ENCODE data around the gene ZBTB24.

ZBTB24 gene

DNA sequence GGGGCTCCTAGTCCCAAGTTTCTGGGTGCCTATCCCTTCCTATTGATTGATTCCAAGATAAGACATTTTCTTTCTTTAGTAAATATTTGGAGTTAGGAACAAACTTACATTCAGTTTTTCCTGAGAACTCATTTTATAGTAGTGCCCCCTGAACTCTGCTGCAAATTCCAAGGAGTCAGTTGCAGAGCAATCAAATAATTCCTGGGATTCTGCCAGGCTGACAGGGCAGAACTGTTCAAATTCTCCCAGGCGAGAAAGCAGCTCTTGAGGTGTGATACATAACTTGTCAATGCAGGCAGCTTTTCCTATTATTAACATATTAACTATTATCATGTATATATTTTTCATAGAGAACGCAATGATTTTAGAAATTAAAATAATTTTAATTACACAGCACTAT lies 15.9 kb upstream of the ZBTB24 start:
- DNase-seq (ENCODE audit: low read depth in 2 of 2): no peak

DNA sequence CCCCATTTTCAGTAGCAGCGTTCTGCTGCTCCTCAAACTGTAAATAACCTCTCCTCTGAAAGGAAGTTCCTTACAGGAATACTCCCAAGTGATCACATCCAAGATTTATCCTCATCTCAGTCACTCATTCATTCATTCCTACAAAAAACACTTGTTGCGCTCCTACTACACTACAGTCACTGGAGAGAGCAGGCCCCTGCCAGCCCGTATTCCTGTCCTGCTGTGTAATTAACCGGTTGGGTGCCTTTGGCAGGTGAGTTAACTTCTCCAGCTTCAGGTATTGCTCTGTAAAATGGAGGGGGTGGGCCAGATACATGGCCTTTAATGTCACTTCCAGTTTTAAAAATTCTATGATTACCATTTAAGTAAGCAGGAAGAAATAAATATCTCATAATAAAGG lies 15.0 kb upstream of the ZBTB24 start:
- DNase-seq (ENCODE audit: low read depth in 2 of 2): no peak

DNA sequence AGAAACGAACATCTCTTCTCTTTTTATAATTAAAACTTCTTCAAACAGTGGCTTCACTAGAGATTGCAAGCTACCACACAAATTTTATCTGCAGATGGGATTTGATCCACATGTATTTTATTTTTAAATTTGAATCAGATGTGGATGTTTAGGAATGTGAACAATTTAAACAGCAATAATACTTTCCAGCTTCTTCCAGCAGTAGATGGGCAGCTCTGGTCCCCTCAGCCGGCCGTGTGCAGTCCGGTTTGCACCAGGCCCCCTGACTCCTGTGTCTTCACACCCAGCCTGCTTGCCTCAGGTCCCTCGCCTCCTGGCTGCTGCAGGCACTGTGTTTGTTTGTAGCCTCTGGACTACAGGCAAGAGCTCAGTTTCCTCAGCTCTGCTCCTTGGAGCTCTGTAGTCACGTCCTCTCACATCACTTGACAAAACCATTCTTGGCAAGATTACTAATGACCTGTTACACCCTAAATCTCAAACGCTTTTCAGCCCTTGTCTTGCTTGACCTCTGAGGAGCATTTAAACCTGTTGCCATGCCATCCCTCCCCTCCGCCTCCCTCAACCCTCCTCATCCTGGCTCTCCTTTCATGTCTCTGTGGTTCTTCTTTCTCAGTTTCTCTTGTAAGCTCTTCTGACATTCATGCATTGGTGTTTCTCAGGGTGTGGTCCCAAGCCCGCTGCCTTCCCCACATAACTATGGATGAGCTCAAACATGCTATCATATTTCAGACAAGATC lies 13.2 kb upstream of the ZBTB24 start:
- no peak for DNase-seq (ENCODE audit: low read depth in 2 of 2)

DNA sequence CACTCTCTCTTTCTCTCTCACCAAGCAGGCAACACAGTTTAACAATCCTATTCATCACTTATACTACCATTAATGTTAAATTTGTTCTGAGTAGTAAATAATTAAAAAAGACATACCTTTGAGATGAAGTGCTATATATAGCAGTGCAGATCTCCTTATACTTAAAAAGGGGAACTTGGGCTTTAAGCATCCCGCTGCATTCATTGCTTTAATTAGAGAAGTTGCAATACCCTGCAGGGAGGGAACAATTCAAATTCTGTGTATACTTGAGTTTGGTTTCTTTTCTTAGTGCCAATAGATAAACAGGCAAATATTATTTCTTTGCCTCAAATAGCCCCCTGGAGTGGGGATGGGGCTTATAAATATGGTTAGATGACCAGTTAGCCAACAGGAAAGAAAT lies 10.8 kb upstream of the ZBTB24 start:
- DNase-seq (ENCODE audit: low read depth in 2 of 2): no peak

DNA sequence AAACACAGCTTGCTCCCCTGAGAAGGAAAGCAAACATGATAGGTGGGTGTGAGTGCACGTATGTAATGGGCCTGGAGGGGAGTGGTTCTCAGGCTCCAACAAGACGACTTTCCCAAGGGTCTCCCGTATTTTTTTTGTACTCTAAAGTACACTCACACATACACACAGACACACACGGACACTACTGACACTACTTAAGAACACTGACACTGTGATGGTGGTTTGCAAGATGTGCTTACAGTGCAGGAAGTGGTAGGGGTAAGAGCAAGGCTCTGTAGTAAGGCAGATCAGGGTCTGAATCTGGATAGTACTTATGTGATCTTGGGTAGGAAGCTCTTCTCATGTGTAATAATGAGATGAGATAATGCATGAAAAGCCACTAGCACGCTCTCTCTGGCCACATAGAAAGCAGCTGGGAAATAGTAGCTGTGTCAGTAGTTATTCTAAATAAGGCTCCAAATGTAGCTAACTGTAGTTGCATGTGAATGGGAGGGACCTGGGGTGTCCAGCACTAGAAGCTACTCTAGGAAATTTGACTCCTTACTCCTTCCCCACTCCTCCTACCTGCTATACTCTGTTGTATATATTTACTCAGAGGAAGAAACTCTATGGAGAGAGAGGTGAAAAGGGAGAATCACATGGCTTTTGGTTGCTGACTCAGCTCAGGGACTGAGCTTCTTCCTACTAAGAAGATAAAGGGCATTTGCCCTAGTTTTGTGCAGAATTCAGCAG lies 8.4 kb upstream of the ZBTB24 start:
- DNase-seq (ENCODE audit: low read depth in 2 of 2): no peak

DNA sequence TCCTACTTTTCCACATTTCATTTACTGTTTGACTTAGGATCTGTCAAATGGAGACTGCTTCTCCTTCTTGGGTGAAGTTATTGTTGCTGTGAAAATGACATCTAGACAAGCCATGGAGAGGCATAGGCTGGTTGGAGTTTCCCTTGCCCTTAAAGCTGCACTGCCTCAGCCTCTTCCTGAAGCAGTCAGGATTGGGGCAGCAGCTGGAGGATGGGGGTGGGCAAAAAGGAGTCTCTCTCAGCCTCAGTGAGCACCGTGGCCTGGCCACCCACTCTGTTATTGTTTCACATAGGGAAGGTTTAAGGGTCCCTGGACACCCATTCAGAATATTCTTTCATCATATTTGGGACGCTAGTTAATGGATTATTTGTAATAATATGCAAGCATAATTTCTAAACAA lies 7.7 kb upstream of the ZBTB24 start:
- DNase-seq (ENCODE audit: low read depth in 2 of 2): no peak

DNA sequence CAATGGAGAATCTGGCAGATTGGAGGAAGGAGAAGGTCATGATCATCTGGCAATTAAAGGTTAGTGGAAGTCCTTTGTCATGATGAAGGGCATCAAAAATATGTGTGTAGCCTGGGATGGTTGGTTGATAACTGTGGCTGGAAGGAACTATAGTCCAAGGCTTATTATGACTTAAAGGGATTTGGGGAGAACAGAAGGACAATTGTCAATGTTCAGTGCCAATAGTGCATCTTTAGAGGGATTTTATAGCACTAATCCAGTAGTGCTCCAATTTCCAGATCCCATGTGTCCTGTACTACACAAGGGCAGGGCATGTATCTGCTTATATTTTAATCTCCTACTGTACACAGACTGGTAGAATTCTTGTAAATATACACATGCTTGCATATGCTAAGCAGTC lies 5.0 kb upstream of the ZBTB24 start:
- DNase-seq (ENCODE audit: low read depth in 2 of 2): no peak

DNA sequence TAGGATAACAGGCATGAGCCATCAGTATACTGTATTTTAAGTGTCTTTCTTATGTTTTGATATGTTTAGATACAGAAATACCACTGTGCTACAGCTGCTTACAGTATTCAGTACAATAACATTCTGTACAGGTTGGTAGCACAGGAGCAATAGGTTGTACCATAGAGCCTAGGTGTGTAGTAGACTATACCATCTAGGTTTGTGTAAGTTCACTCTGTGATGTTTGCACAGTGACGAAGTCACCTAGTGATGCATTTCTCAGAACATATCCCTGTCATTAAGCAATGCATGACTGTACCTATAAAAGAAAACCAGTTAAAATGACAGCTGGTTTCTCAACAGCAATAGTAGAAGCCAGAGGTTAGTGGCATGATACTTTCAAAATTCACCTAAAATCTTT lies 3.0 kb upstream of the ZBTB24 start:
- DNase-seq (ENCODE audit: low read depth in 2 of 2): no peak

DNA sequence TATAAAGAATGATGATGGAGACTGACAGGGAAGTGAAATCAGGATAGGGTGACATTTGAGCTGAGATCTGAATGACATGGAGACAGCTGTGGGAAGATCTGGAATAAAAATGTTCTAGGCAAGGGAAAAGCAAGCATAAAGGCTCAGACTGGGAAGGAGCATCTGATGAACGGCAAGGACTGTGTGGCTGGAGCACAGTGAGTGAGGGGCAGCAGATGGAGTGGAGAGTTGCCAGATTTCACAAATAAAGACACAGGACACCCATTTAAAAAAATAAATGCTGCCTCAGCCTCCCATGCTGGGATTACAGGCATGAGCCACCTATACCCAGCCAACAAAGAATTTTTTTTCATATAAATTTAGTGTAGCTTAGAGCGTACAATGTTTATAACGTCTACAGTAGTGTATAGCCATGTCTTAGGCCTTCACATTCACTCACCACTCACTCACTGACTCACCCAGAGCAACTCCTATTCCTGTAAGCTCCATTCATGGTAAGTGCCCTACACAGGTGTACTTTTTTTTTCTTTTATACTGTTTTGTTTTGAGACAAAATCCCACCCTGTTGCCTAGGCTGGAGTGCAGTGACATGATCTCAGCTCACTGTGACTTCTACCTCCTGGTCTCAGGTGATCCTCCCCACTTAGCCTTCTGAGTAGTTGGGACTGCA lies 2.4 kb upstream of the ZBTB24 start:
- DNase-seq (ENCODE audit: low read depth in 2 of 2): no peak

DNA sequence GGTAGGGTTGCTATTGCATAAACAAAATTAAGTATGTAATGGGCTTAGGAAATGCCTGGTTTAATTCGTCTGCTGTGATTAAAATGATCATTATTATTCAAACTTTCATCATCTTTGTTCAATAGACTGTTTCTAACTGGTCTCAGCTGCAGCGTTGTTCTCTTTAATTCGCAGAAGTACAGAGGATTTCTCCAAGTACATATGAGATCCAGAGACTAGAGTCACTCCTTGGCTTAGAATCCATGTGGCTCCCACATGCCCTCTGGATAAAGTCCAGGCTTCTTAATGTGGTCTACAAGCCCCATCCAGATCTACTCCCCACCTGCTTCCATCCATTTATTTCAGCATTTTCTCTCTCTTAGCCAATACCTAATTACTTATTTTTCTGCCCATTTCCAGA lies 1.1 kb upstream of the ZBTB24 start:
- no peak for DNase-seq (ENCODE audit: low read depth in 2 of 2)

DNA sequence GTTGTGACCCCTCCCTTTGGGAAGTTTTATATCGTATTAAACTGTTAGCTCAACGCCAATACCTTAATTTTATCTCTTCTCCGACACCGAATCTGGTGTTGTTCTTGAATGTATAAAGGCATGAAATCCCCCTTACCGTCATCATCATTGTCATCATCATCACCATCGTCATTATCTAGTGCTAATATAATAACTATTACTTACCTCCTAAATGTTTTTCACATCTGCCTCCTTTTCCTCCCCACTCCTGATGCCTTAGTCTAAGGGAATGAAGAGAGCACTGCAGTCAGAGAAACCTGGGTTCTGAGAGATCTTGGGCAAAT lies 677 bp upstream of the ZBTB24 start:
- DNase-seq (ENCODE audit: low read depth in 2 of 2): no peak

DNA sequence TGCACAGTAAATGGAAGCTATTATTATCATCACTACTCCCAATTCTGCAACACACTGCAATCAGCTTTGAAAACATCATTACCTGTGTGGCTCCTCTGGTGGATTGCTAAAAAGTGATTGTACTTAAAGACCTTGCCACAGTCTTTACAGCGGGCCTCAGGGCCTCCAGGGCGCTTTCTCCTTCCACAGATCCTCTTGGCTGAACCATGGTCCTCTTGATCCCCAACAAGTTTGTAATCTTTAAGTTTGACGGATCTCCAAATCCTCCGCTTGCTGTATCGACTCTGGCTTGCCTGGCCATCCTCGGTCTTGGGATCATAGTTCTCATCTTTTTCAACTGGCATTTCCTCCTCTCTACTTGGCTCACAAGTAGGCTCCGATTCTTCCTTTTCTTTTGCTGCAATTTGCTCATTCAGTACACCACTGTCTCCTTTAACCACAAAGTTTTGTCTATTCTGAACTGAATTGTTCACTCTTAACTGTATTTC lies 2.0 kb downstream of the ZBTB24 start:
- no peak for DNase-seq (ENCODE audit: low read depth in 2 of 2)

DNA sequence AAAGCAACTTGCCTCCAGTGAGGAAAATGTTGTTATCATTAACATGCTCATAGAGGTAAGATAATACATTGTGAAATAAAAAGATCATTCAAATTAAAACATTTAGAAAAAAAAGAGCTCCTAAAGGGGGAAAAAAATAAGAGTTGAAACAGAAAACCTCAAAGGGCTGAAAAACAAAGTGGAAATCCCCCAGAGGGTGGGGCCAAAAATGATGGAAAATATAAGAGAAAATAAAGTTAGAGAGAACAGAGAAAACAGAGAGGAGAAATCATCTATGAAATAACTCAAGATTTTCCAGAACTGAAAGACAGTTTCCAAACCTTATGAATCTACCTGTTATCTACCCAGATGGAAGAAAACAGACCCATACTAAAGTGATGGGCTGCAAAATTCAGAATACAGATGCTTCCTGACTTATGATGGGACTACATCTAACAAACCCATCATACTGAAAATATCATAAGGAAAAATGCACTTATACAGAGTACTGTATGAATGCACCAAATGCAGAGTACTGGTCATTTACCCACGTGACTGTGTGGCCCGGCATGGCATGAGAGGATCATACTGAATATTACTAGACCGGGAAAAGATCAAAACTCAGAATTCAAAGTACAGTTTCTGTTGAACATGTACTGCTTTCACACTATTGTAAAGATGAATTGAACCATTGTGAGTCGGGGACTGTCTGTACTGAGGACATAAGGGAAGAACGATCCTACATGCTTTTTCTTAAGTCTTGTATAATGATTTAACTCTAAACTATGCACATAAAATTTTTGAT lies 4.0 kb downstream of the ZBTB24 start:
- no peak for DNase-seq (ENCODE audit: low read depth in 2 of 2)

DNA sequence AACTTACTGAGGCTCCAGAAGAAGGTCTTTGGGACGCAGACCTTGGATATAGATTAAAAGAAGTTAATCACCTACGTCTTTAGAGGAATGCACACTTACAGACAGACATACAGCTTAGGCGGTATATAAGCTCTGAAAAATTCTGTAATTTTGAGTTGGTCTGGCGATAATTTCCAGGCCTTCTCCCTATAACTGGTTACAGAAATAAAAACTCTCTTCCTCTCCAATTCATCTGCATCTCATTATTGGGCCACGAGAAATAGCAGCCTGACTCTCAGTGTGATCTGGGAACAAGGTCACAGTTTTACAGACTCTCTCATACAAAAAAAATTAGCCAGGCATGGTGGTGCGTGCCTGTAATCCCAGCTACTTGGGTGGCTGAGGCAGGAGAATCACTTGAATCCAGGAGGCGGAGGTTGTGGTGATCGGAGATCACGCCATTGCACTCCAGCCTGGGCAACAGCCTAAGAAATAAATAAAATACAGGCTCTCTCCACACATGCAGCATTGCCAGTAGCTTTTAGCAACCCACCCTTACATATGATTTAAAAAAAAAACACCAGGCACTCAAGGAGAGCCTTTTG lies 4.7 kb downstream of the ZBTB24 start:
- DNase-seq (ENCODE audit: low read depth in 2 of 2): no peak

DNA sequence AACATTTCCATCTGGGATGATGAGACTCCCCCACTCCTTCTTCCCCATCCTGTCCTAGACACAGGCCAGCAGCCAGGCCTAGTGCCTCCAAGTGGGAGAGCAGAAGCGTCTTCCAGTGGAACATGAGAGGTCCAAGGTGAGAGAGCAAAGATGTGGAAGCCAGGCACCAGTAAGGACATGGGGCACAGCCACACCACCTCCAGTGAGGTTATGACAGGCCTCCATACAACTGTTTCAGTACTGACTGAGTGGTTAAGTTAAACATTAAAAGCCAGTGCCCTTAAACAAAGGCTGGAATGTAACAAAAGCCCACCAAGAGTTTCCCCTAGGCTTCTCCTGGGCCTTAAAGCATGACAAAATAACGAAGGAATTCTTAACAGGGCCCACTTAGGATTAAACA lies 5.3 kb downstream of the ZBTB24 start:
- DNase-seq (ENCODE audit: low read depth in 2 of 2): no peak

DNA sequence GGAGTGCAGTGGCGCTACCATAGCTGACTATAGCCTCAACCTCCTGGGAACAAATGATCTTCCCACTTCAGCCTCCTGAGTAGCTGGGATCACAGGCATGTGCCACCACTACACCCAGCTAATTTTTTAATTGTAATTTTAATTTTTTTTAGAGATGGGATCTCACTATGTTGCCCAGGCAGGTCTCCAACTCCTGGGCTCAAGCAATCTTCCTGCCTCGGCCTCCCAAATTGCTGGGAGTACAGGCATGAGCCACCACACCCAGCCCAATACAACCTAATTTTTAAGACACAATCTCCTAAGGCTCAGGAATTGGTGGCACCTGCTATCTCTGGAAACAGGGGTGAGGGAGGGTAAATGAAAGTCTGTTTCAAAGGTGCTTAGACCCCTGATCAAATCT lies 5.8 kb downstream of the ZBTB24 start:
- DNase-seq (ENCODE audit: low read depth in 2 of 2): no peak

DNA sequence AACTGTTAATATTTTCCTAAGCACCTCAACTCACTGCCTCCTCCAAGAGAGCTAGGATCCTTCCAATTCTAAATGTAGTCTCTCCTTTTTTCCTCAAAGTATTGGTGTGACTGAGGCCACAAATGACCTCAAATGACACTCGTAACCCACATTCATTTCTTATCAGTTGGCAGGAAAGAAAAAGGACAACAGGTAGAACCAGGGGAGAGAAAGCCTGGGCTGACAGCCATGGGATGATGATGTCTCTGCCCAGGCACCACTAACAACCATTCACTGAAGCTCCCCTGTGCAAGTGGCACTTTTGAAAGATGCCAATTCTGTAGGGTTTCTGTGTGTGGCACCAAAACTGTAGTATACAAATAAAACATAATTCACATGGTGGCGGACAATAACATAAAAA lies 7.4 kb downstream of the ZBTB24 start:
- no peak for DNase-seq (ENCODE audit: low read depth in 2 of 2)

DNA sequence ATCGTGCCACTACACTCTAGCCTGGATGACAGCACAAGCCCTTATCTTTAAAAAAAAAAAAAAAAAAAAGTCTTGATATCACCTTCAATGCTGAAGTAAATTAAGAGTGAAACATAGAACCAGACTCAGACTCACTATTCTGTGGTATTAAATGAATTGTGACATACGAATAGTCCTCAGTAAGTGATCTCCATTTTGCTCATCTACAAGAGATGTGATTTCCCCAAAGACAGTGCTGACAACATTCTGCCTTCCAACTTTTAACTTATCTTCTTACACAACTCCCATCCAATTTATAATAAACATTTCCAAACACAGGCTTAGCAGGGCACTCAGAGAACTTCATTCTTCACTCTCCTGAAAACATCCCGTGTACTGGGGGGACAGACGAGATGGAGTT lies 8.0 kb downstream of the ZBTB24 start:
- DNase-seq (ENCODE audit: low read depth in 2 of 2): no peak

DNA sequence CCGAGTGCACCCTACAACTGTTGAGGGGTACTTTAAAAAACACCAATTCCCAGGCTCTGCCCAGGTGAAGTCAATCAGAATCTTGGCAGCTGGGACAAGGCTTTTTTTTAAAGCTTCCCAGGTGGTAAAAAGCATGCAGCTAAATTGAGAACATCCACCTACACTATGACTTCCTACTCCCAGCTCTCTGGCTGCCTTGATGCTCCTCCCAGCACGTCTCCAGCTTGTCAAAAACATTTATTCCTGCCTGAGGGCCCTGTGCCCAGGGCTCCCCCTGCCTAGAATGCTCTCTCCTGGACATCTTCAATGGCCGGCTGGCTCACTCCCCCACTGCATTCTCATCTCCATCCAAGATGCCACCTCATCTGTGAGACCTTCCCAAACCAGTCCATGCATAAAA lies 9.9 kb downstream of the ZBTB24 start:
- DNase-seq (ENCODE audit: low read depth in 2 of 2): no peak

DNA sequence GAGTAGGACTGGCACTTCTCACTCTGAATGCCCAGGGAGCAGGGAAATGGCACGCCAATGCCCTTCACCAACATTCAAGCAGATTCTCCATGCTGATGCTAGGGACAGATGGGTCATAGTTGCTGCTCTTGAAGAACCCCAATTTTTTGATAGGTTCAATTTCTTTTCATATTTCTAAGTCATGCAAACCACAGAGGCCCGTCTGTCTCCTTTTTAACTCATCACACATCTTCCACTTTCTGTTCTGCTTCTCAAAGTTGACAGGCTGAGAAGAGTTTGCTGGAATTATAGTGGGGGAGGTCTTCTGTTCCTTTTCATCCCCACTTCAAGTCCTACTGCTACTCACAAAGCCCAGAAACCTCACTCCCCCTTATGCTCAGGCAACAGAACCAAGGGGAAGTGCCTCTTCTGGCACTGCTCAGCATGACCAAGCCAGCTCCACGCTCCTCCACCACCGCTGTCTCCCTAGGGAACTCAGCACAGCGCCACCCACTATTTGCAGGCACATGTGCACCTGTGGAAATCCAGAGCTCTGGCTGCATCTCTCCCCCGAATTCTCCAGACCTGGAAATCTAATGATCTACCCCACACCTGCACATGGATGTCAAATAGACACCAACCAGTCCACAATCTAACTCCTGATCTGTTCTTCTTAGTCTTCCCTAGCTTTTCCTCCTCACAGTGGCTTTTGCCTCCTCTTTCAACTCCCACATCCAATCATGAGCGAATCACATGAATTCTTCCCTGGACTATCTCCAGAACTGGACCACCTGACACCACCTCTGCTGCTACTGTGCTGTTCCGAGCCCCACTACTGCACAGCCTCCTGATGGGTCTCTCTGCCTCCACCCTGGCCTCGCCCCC lies 10.7 kb downstream of the ZBTB24 start:
- no peak for DNase-seq (ENCODE audit: low read depth in 2 of 2)

Measured in stimulated activated CD8-positive, alpha-beta memory T cell treated with anti-CD3 and anti-CD28 coated beads, Interleukin-7, amount 100 ng/mL, for 4 hours (primary cell).